Right forelimb (tissue), 1 donor: ENCODE data around the gene LSR.

ENCODE experiments used
- DNase-seq: peaks from one replicate; pipeline ENCODE4 v3.0.0-alpha.2; 2018

The LSR gene

DNA sequence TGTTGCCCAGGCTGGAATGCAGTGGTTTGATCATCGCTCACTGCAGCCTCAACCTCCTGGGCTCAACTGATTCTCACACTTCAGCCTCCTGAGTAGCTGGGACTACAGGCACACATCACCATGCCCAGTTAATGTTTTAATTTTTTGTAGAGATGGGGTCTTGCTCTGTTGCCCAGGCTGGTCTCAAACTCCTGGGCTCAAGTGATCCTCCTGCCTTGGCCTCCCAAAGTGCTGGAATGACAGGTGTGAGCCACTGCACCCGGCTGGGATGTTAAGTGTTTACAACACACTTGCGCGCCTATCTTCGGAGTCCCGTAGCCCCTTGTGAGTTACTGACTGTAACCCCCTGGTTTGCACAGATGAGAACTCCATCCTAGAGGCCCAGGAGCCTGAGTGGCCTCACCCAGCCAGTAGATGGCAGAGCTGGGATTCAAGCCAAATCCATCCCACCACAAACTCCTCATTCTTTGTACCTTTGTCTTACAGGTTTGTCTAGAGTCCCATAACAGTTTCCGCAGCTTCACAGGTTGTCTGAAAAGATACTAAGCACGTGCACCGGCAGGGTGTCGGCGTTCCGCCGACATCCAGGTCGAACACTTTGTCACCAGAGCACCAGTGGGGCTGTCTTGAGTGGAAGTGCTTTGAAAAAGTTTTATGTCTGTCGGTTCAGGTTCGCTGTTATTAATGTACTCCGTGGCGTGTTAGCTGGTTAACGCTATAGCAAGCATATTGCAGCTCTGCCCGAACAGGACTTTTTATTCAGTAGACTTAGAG is 57.9 kb downstream of the LSR start:
- DNase-seq: no peak

DNA sequence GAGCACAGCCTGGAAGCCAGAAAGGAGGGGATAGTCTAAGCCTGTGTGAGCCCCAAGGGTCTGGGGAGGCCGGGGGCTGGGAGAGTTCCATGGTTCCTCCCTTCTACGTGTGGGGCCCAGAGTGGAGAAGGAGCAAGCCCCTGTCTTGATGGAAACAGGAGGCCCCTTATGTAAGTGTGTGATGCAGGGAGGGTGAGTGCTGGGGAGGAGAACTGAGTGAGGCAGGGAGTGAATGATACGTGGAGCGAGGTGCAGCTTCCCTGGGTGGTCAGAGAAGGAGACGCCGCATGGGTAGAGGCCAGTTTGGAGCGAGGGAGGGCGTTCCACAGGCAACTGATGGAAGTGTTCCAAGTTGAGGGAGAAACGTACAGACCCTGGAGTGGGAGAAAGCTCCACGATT is 59.1 kb downstream of the LSR start:
- peak; percentile 55 for DNase-seq

DNA sequence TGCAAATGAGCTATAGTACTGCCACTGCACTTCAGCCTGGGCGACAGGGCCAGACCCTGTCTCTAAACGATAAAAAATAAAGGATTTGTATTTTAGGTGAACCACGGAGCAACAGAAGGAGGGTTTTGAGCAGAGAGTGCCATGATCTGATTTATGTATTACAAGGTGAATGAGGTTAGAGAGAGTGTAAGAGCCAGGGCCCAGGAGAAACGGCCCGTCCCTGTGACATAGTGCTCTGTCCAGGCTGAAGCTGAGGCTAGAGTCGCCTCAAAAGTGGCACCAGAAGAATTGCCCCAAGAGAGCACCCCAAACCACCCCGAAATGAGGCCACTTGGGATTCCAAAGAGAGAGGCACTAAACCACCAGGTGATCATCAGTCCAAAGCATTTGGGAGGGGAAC is 60.1 kb downstream of the LSR start:
- no peak for DNase-seq

DNA sequence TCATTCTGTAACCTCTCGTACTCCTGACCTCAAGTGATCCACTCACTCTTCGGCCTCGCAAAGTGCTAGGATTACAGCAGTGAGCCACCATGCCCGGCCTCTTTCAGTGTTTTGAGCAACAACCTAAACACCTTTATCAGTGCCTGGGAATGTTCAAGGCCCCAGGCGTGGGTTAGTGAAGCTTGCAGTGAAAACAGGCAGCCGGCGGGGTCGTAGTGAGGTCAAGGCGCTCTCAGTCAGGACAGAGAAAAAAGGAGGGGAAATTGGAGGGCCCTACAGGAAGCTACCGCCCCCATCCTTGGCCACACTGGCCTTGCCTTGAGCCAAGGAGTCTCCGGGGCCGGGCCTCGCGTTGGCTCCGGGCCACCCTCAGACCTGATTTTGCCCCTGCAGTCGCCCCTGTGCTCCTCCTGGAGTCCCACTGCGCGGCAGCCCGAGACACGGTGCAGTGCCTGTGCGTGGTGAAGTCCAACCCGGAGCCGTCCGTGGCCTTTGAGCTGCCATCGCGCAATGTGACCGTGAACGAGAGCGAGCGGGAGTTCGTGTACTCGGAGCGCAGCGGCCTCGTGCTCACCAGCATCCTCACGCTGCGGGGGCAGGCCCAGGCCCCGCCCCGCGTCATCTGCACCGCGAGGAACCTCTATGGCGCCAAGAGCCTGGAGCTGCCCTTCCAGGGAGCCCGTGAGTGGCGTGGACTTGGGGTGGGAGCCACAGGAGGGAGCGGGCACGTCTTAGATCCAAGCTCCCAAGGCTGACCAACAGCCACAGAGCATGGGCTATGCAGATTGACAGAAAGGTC is 60.9 kb downstream of the LSR start:
- peak; percentile 66 for DNase-seq

DNA sequence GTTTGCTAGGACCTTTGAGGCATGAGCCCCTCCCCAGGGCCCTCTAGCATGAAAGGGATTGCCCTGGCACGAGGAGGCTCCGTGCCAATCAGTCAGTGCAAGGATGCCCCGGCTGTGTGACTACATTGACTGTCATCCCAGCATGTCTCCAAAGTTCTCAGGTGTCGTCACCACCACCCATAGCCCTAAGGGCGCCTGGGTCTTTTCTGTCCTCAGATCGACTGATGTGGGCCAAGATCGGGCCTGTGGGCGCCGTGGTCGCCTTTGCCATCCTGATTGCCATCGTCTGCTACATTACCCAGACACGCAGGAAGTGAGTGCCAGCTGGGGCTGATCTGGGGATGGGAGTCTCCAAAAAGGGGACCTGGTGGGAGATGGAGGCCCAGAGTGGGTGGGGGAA is 61.5 kb downstream of the LSR start:
- no peak for DNase-seq

DNA sequence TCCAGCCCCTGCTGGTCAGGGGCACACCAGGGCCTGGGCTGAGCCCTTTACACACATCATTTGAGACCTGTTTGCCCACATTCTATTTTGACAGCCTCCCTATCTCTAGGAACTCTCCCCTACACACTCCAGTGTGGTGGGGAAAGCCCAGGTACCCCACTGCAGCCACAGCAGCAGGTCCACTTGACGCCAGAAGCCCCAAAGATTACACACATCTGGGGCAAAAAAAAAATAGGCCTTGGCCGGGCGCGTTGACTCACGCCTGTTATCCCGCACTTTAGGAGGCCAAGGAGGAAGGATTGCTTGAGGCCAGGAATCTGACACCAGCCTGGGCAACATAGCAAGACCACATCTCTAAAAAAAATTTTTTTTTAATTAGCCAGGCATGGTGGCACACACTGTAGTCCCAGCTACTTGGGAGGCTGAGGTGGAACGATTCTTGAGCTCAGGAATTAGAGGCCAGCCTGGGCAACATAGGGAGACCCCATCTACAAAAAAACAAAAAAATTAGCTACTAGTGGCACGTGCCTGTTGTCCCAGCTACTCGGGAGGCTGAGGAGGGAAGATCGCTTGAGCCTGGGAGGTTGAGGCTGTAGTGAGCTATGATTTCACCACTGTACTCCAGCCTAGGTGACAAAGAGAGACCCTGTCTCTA is 62.1 kb downstream of the LSR start:
- DNase-seq: no peak

DNA sequence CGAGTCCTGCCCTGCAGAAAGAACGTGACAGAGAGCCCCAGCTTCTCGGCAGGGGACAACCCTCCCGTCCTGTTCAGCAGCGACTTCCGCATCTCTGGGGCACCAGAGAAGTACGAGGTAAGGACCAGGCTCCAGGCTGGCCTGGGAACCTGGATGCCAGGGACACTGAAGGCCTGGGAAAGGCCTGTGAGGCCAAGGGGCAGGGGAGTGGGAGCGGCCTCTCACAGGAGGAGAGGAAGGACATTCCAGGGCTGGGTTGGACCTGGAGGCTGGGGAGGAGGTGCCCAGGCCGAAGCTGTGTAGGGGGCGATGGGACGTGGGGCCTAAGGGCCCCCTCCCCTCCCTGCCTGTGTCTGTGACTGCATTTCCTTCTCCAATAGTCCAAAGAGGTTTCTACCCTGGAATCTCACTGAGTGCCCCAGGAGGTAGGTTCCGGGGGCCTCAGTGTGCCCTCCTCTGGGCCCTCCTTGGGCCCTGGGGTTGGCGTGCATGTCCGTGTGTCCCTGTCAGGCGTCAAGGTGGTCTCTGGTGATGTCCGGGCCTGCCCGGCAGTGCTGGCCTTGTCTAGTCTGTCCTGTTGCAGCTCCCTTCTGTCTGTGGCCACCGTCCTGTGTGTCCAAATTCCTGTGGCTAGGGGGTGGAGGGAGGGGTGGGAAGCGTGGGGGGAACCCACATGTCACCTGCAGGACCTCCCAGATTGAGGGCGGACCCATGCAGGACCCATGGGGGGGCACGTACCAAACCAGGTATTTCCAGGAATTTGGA is 63.3 kb downstream of the LSR start:
- DNase-seq: no peak

DNA sequence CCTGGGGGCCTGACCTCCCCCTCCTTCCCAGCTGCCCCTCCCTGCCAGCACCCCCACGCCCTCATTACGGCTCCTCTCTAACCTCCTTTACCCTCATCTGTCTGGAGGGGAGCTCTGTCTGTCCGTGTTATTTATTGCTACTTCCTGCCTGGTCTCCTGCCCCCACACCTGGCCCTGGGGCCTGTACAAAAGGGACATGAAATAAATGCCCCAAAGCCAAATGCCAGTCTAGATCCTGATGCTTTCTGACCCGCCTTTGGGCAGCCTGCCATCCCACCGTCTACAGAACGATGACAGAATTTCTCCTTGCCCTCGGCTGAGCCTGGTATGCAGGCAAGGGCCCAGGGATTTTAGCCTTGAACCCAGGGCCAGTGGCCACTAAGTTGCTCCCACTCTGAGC is 64.8 kb downstream of the LSR start:
- DNase-seq: no peak

DNA sequence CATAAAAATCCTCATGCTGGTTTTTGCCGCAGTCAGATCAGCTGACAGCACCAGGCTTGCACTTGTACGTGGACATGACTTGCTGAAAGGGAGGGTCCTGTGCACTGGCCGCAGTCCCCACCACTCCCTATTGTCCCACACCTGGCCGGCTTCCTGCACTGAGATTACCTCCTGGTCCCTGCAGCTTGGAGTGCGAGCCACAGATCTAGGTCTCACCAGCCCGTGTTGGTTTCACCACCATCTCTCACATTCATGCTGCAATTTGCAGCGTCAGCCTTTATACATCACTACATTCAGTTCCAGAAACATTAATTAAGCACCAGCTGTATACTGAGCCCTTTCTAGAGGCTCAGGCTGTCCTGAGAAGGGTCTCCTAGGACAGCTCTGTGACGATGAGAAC is 65.2 kb downstream of the LSR start:
- DNase-seq: no peak

DNA sequence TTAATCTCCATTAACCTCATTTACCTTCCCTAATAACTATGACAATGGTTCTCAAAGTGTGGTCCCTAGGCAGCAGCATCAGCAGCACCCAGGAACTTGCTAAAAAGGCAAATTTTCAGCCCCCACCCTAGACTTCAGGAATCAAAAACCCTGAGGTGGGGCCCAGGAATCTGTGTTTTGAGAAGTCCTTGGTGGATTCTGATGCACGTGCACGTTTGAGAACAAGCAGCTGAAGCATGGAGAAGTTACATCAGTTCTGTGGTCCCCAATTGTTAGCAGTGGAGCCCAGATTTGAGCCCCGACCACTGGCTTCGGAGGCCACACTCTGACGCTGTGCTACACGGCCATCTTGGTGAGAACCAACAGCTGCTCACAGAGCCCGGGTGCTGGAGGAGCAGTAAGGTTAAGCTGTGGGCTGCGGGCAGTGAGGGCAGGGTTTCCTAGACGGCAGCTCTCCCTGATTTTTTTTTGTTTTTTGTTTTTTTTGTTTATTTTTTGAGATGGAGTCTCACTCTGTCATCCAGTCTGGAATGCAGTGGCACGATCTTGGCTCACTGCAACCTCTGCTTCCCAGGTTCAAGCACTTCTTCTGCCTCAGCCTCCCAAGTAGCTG is 66.2 kb downstream of the LSR start:
- DNase-seq: no peak

DNA sequence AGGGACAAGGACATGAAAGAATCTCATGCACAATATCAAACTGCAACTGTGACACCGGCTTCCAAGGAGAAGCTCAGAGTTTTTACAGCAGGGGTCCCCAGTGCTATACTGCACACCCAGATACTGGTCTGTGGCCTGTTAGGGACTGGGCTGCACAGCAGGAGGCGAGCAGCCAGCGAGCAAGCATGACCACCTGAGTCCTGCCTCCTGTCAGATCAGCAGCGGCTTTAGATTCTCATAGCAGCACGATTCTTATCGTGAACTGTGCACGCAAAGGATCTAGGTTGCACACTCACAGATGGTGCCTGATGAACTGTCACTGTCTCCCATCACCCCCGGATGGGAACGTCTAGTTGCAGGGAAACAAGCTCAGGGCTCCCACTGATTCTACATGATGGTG is 67.1 kb downstream of the LSR start:
- DNase-seq: no peak

DNA sequence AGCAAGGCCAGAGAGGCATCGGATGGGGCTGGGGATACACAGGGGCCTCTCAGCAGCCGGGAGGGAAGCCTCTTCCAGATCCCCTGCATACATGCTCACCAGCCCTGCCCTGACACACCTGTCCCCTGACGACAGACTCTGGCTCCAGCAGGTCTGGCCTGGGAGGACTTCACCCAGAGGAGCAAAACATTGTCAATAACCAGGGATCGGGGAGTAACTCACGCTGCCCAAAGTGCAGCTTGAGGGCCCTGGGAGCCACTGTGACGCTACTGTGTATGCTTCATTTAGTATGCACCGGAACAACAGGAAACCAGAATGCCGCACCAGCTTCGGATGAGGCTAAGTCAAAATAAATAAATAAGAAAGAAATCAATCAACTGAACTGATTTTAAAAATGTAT is 67.8 kb downstream of the LSR start:
- no peak for DNase-seq
